Panc1 (cell line): ENCODE results near the gene IGSF22. TPM values are rescaled to one million over a fixed set of nuclear protein-coding genes. Genes with fewer than 3 reads are reported as not detected.

Experiments
- ATAC-seq: fragments of 200-7000 bp; cut with Tn5 transposase; 2 replicates; pipeline ENCODE4 v1.9.1; 2020; ENCODE audit warnings: mild to moderate bottlenecking, moderate library complexity
- BruUV-seq: library from RNA; stranded (reverse); fragments of 400-500 nt; replicated peaks from 2 replicates; lab custom pipeline; 2021; lab: Mats Ljungman, UMichigan
- CTCF ChIA-PET: fragments of 300-600 bp; sonication (Branson Sonifier 250); formaldehyde crosslinking; loops from one replicate; lab custom pipeline; 2022; ENCODE audit warnings: antibody characterized with exemption; lab: Charles Lee
- POLR2A ChIA-PET: fragments of 300-600 bp; sonication (Branson Sonifier 250); formaldehyde crosslinking; loops from one replicate; lab custom pipeline; 2022; ENCODE audit warnings: antibody characterized with exemption; lab: Charles Lee
- DNase-seq: peaks from one replicate; pipeline ENCODE4 v3.0.0-alpha.2; 2010; ENCODE audit warnings: low read depth, low spot score
- H3K27ac ChIP-seq: 2 replicates; pipeline ENCODE4 v1.5.1; 2011; ENCODE audit warnings: mild to moderate bottlenecking, low read length, inconsistent platforms
- H3K27me3 ChIP-seq: fragments of 200-500 bp; sonication (Bioruptor generic); 2 replicates; pipeline ENCODE4 v1.6.0; 2014; ENCODE audit warnings: low read length, inconsistent platforms; ENCODE audit not compliant: control insufficient read depth, insufficient read depth
- H3K36me3 ChIP-seq: fragments of 200-500 bp; sonication (Bioruptor generic); 2 replicates; pipeline ENCODE4 v1.5.1; 2014; ENCODE audit warnings: inconsistent platforms, mild to moderate bottlenecking, low read length, moderate library complexity; ENCODE audit not compliant: control insufficient read depth, insufficient read depth
- H3K4me1 ChIP-seq: 2 replicates; pipeline ENCODE4 v1.5.1; 2011; ENCODE audit warnings: inconsistent platforms, mild to moderate bottlenecking, low read length, moderate library complexity; ENCODE audit not compliant: control insufficient read depth, insufficient read depth
- H3K4me3 ChIP-seq, 2 experiments: 2 replicates each; pipeline ENCODE4 v1.5.1; 2011 to 2012; ENCODE audit warnings: low read depth in 2 of 2, low read length in 2 of 2, mild to moderate bottlenecking in 2 of 2, inconsistent platforms in 1 of 2, moderate library complexity in 1 of 2
- H3K9me3 ChIP-seq: fragments of 200-500 bp; sonication (Bioruptor generic); 2 replicates; pipeline ENCODE4 v1.5.1; 2014; ENCODE audit warnings: low read depth, mild to moderate bottlenecking, inconsistent platforms, low read length, moderate library complexity; ENCODE audit not compliant: control insufficient read depth, insufficient read depth
- POLR2AphosphoS5 ChIP-seq: IDR thresholded peaks from 2 replicates; pipeline ENCODE4 v1.6.1; 2012; ENCODE audit warnings: mild to moderate bottlenecking, low read depth, low read length, moderate library complexity
- SIN3A ChIP-seq: IDR thresholded peaks from 2 replicates; pipeline ENCODE4 v1.6.1; 2012; ENCODE audit warnings: low read depth, mild to moderate bottlenecking, low read length, moderate library complexity, borderline replicate concordance; ENCODE audit not compliant: insufficient read depth
- TCF7L2 ChIP-seq: IDR thresholded peaks from 2 replicates; pipeline ENCODE4 v1.6.1; 2011; ENCODE audit warnings: mild to moderate bottlenecking, low read depth, low read length, inconsistent platforms
- in situ Hi-C: cut with HindIII; loops from 2 replicates; pipeline ENCODE4 v1.10.0; 2016; ENCODE audit warnings: low sequenced_read_pairs, low pct_unique_long_range_greater_than_20kb
- intact Hi-C: fragments of 100-400 bp; cut with micrococcal nuclease; formaldehyde crosslinking; loops from one replicate; pipeline ENCODE4 v1.10.0; 2022; ENCODE audit not compliant: unreplicated experiment
- total RNA-seq: library from RNA; stranded (reverse); gene quantifications from one replicate; pipeline ENCODE4 v1.2.1, GENCODE V29; 2021; ENCODE audit not compliant: unreplicated experiment
- TF ChIP-seq, protein P1 (sequence below): fragments of 450-650 bp; IDR thresholded peaks from 2 replicates; pipeline ENCODE4 v1.5.1; 2017; ENCODE audit warnings: mild to moderate bottlenecking
- TF ChIP-seq, protein P2 (sequence below), 2 experiments: IDR thresholded peaks; 2 replicates each; pipeline ENCODE4 v1.6.1; 2011 to 2012; ENCODE audit warnings: low read depth in 2 of 2, control low read depth in 1 of 2, low read length in 1 of 2, mild to moderate bottlenecking in 1 of 2, moderate library complexity in 1 of 2; ENCODE audit not compliant: insufficient read depth in 1 of 2

IGSF22 gene
- total RNA-seq, 1 experiment from 2014 or later: not detected

DNA sequence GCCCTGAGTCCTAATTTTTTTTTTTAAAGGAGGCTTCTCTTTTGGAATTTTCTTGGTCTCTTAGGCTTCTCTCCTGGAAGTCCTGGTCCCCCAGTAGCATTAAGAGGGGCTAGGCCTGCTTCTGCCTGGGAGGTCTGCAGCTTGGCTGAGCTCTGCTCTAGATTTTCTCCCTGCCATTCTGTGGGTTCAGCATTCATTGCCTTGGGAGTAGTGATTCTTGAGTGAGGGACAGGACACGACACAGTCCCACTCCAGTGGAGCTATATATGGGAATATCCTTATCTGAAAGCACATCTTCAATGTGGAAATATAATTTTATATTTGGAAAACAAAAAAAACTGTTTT lies 3.7 kb downstream of the IGSF22 start:
- BruUV-seq: no TSS peak
- ATAC-seq: no peak
- TF ChIP-seq, protein P1, sequence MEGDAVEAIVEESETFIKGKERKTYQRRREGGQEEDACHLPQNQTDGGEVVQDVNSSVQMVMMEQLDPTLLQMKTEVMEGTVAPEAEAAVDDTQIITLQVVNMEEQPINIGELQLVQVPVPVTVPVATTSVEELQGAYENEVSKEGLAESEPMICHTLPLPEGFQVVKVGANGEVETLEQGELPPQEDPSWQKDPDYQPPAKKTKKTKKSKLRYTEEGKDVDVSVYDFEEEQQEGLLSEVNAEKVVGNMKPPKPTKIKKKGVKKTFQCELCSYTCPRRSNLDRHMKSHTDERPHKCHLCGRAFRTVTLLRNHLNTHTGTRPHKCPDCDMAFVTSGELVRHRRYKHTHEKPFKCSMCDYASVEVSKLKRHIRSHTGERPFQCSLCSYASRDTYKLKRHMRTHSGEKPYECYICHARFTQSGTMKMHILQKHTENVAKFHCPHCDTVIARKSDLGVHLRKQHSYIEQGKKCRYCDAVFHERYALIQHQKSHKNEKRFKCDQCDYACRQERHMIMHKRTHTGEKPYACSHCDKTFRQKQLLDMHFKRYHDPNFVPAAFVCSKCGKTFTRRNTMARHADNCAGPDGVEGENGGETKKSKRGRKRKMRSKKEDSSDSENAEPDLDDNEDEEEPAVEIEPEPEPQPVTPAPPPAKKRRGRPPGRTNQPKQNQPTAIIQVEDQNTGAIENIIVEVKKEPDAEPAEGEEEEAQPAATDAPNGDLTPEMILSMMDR: peak; percentile 53
- TF ChIP-seq SIN3A (no peak), TCF7L2 (no peak)
- 0 out of 2 replicates have a peak, but pooled peaks cover 3% of the 10 kb centered on the region for H3K4me1 ChIP-seq
- POLR2A ChIA-PET: interaction anchor here (0.6 to 0.7 kb wide), 2 partner anchors 37 to 89 kb away, joined by 3 read pairs; no protein-coding TSS in a partner anchor
- in situ Hi-C loops (no loop called here), intact Hi-C loops (no loop called here)
- no peaks in the 10 kb centered on the region for H3K36me3 ChIP-seq
- CTCF ChIA-PET: interaction anchor here (0.6 to 1.7 kb wide), 10 partner anchors 9 to 880 kb away, joined by 3 to 9 read pairs (median 3); no protein-coding TSS in a partner anchor
- H3K4me3 ChIP-seq: no peak overlapping the region
- no peak overlapping the region for H3K27ac ChIP-seq
- no peaks in the 10 kb centered on the region for H3K9me3 ChIP-seq
- peaks cover 2% of the 10 kb centered on the region for H3K27me3 ChIP-seq
- DNase-seq: no peak

DNA sequence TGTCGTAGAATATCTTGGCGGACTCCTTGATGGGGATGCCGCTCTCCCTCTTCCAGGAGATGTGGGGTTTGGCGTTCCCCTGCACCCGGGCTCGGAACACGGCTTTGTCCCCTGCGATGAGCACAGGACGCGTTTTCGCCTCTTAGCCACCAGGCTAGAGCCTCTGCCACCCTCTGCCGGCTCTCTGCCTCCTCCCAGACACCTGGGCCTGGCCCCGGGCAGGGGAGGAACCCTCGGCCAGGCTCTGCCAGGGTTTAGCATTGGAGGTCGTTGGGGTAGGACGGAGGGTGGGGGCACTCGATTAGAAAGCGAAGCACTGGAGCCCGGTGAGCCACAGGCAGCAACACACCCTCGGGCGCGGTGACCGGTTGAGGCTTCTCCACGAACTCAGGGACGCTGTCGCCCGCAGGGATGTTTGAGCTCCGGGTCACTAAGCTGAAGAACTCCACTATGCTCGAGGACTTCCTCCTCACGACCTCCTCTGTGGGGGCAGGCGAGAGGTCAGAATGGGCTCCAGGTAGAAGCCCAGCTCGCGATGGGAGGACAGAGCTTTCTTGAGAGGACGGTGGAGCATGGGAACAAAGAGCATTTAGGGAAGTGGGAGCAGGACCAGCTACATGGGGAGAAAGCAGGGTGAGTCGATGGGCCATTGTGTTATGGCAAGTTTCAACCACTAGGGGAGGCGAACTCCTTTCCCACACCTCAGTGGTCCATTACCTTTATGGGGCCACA lies 4.3 kb downstream of the IGSF22 start:
- TF ChIP-seq, protein P2, sequence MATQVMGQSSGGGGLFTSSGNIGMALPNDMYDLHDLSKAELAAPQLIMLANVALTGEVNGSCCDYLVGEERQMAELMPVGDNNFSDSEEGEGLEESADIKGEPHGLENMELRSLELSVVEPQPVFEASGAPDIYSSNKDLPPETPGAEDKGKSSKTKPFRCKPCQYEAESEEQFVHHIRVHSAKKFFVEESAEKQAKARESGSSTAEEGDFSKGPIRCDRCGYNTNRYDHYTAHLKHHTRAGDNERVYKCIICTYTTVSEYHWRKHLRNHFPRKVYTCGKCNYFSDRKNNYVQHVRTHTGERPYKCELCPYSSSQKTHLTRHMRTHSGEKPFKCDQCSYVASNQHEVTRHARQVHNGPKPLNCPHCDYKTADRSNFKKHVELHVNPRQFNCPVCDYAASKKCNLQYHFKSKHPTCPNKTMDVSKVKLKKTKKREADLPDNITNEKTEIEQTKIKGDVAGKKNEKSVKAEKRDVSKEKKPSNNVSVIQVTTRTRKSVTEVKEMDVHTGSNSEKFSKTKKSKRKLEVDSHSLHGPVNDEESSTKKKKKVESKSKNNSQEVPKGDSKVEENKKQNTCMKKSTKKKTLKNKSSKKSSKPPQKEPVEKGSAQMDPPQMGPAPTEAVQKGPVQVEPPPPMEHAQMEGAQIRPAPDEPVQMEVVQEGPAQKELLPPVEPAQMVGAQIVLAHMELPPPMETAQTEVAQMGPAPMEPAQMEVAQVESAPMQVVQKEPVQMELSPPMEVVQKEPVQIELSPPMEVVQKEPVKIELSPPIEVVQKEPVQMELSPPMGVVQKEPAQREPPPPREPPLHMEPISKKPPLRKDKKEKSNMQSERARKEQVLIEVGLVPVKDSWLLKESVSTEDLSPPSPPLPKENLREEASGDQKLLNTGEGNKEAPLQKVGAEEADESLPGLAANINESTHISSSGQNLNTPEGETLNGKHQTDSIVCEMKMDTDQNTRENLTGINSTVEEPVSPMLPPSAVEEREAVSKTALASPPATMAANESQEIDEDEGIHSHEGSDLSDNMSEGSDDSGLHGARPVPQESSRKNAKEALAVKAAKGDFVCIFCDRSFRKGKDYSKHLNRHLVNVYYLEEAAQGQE (IDR thresholded peaks at IDR 0.05; ENCODE audit: insufficient read depth in 1 of 2, low read depth in 2 of 2, low read length in 1 of 2): no peak
- no peak for TF ChIP-seq POLR2AphosphoS5
- no peak for TF ChIP-seq SIN3A
- TF ChIP-seq, protein P1: peak; percentile 89
- no peak overlapping the region for H3K27ac ChIP-seq
- ATAC-seq: peak; percentile 81
- peak; percentile 58 for DNase-seq
- in situ Hi-C loops (no loop called here), intact Hi-C loops (no loop called here)
- peaks cover 2% of the 10 kb centered on the region for H3K27me3 ChIP-seq
- H3K9me3 ChIP-seq: no peaks in the 10 kb centered on the region
- H3K4me3 ChIP-seq: peak overlapping the region; percentile 49 to 56
- CTCF ChIA-PET: interaction anchor here (0.5 to 1.7 kb wide), 11 partner anchors 9 to 880 kb away, joined by 3 to 9 read pairs (median 3); no protein-coding TSS in a partner anchor
- no TSS peak for BruUV-seq
- 0 out of 2 replicates have a peak, but pooled peaks cover 3% of the 10 kb centered on the region for H3K4me1 ChIP-seq
- POLR2A ChIA-PET: interaction anchor here (0.6 to 0.7 kb wide), 2 partner anchors 37 to 89 kb away, joined by 3 read pairs; no protein-coding TSS in a partner anchor
- H3K36me3 ChIP-seq: no peaks in the 10 kb centered on the region
